ENCODE results near the gene MRPL4.

DNA sequence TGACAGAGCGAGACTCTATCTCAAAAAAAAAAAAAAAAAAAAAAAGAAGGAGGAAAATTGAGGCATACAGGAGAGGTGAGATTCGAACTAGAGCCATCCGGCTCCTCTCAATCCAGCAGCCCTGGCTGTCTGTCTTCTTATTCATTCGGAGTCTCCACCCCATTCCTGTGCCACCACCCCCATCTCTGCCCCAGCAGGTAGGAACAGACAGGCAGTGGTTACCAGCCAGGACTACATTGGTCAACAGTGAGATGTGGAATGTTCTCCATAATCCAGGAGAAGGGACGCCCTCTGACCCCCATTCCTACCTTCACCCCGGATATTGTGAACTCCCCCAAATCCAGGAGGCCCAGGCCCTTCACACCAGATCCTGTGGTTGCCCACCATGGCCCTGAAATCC, 14.3 kb upstream of the MRPL4 start:
- TF ChIP-seq POLR2A (IDR thresholded peaks at IDR 0.05; ENCODE audit: insufficient read depth in 1 of 2, low read depth in 2 of 2, low read length in 2 of 2), result no peak
- no peak for TF ChIP-seq ZSCAN30 (CRISPR knock-in tag; IDR thresholded peaks at IDR 0.05)
- TF ChIP-seq HCFC1 (IDR thresholded peaks at IDR 0.05; ENCODE audit: low read depth, low read length), result no peak
- TF ChIP-seq, protein P1, sequence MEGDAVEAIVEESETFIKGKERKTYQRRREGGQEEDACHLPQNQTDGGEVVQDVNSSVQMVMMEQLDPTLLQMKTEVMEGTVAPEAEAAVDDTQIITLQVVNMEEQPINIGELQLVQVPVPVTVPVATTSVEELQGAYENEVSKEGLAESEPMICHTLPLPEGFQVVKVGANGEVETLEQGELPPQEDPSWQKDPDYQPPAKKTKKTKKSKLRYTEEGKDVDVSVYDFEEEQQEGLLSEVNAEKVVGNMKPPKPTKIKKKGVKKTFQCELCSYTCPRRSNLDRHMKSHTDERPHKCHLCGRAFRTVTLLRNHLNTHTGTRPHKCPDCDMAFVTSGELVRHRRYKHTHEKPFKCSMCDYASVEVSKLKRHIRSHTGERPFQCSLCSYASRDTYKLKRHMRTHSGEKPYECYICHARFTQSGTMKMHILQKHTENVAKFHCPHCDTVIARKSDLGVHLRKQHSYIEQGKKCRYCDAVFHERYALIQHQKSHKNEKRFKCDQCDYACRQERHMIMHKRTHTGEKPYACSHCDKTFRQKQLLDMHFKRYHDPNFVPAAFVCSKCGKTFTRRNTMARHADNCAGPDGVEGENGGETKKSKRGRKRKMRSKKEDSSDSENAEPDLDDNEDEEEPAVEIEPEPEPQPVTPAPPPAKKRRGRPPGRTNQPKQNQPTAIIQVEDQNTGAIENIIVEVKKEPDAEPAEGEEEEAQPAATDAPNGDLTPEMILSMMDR (CRISPR knock-in tag; IDR thresholded peaks at IDR 0.05), result no peak

Data from HepG2 (cell line).